Tibial nerve (tissue), 3 donors: ENCODE data around the gene PSMD13.

Experiments used
- POLR2A ChIP-seq, 2 donors: fragments of 450-650 bp; IDR thresholded peaks; one replicate each; pipeline ENCODE4 v1.6.1; 2017; ENCODE audit warnings: antibody characterized with exemption in 2 of 2, mild to moderate bottlenecking in 2 of 2, moderate library complexity in 2 of 2
- TF ChIP-seq, protein P1 (sequence below), 5 experiments: fragments of 200-600 bp in 3 of 5; fragments of 450-650 bp in 2 of 5; sonication (generic) in 3 of 5; IDR thresholded peaks; one replicate each; pipeline ENCODE4 v1.5.1; 2016 to 2019; ENCODE audit warnings: antibody characterized with exemption in 5 of 5, mild to moderate bottlenecking in 3 of 5, moderate library complexity in 2 of 5

DNA sequence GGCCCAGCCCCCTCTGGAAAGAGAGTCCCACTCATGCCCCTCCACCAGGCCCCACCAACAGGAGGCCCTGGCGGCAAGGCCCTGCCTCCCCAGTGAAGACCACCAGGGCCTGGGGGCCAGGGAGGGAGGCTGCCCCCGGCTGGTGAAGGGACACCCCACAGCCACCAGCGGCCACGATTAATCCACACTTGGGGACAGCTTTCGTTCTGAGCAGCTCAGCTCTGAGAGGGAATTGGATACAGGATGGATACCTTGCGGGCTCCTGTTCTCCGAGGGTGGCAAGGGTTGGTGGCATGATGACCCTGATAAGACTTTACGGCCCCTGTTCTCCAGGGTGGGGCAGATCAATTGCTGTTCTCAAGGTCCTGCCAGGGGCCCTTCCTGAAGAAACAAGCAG lies 34.5 kb downstream of the PSMD13 start:
- TF ChIP-seq, protein P1, sequence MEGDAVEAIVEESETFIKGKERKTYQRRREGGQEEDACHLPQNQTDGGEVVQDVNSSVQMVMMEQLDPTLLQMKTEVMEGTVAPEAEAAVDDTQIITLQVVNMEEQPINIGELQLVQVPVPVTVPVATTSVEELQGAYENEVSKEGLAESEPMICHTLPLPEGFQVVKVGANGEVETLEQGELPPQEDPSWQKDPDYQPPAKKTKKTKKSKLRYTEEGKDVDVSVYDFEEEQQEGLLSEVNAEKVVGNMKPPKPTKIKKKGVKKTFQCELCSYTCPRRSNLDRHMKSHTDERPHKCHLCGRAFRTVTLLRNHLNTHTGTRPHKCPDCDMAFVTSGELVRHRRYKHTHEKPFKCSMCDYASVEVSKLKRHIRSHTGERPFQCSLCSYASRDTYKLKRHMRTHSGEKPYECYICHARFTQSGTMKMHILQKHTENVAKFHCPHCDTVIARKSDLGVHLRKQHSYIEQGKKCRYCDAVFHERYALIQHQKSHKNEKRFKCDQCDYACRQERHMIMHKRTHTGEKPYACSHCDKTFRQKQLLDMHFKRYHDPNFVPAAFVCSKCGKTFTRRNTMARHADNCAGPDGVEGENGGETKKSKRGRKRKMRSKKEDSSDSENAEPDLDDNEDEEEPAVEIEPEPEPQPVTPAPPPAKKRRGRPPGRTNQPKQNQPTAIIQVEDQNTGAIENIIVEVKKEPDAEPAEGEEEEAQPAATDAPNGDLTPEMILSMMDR (IDR thresholded peaks at IDR 0.05), result no peak
- no peak for TF ChIP-seq POLR2A (IDR thresholded peaks at IDR 0.05)
